GM18861 (cell line): ENCODE data around the gene ABCC12.

Experiments
- ATAC-seq: cut with Tn5 transposase; IDR thresholded peaks from one replicate; pipeline ENCODE4 v1.9.1; 2021; ENCODE audit not compliant: unreplicated experiment

ABCC12 gene

DNA sequence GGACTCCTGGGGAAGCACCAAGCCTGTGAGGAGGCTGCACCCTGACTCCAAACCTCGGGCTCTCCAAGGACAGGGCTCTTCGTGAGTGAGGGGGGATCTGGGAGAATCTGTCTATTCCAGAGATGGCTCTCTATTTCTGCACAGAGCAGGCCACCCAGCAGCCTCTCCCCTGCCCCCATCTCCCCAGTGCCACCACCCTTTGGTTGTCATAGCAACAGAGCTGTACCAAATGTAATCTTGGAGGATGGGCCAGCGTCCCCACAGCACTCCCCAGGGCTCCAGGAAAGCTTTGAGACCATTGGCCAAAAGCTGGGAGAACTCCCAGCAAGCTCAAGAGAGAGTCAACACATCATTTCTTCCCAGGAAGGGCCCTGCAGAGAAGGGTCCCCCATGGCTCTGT lies 49.3 kb downstream of the ABCC12 start:
- ATAC-seq: no peak
